ENCODE measurements around the gene COL6A2. TPM values are rescaled to one million over a fixed set of nuclear protein-coding genes. Genes with fewer than 3 reads are reported as not detected.

Gene COL6A2
- total and polyA plus RNA-seq, 9 donors, result 481 to 1,002 (median 671) TPM

GRCh38 chr21:46156378-46156645 lies 58.4 kb downstream of the COL6A2 start:
- H3K4me3 ChIP-seq (ENCODE audit: low read length), result no peak overlapping the region
- 74% methylated on average over 4 of the region's 7 CpGs for WGBS (ENCODE audit: insufficient coverage)
- H3K27ac ChIP-seq (ENCODE audit: low read length), result no peak overlapping the region
- H3K36me3 ChIP-seq (ENCODE audit: control insufficient read depth, insufficient read depth, low read length), result peaks cover 3% of the 10 kb centered on the region
- peak; percentile 0 for DNase-seq
- peaks cover 13% of the 10 kb centered on the region for H3K4me1 ChIP-seq (ENCODE audit: control insufficient read depth, insufficient read depth, low read length)
- H3K9me3 ChIP-seq (replicated peaks; ENCODE audit: control insufficient read depth, low read depth, low read length), result no peaks in the 10 kb centered on the region
- H3K27me3 ChIP-seq (ENCODE audit: control insufficient read depth, insufficient read depth, low read length), result peaks cover 2% of the 10 kb centered on the region

DNA sequence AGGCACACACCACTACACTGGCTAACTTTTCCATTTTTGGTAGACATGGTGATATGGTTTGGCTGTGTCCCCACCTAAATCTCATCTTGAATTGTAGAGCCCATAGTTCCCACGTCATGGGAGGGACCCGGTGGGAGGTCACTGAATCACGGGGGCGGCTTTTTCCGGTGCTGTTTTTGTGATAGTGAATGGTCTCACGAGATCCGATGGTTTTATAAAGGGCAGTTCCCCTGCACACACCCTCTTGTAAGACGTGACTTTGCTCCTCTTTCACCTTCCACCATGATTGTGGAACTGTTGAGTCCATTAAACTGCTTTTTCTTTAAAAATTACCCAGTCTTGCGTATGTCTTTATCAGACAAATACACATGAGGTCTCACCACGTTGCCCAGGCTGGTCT lies 58.8 kb downstream of the COL6A2 start:
- H3K4me3 ChIP-seq (ENCODE audit: low read length), result no peak overlapping the region
- peaks cover 3% of the 10 kb centered on the region for H3K36me3 ChIP-seq (ENCODE audit: control insufficient read depth, insufficient read depth, low read length)
- H3K9me3 ChIP-seq (replicated peaks; ENCODE audit: control insufficient read depth, low read depth, low read length), result no peaks in the 10 kb centered on the region
- DNase-seq, result no peak
- H3K27ac ChIP-seq (ENCODE audit: low read length), result no peak overlapping the region
- no CpG with 5 or more reads among the region's 10 CpGs for WGBS (ENCODE audit: insufficient coverage)
- H3K27me3 ChIP-seq (ENCODE audit: control insufficient read depth, insufficient read depth, low read length), result peaks cover 6% of the 10 kb centered on the region
- H3K4me1 ChIP-seq (ENCODE audit: control insufficient read depth, insufficient read depth, low read length), result peaks cover 13% of the 10 kb centered on the region

DNA sequence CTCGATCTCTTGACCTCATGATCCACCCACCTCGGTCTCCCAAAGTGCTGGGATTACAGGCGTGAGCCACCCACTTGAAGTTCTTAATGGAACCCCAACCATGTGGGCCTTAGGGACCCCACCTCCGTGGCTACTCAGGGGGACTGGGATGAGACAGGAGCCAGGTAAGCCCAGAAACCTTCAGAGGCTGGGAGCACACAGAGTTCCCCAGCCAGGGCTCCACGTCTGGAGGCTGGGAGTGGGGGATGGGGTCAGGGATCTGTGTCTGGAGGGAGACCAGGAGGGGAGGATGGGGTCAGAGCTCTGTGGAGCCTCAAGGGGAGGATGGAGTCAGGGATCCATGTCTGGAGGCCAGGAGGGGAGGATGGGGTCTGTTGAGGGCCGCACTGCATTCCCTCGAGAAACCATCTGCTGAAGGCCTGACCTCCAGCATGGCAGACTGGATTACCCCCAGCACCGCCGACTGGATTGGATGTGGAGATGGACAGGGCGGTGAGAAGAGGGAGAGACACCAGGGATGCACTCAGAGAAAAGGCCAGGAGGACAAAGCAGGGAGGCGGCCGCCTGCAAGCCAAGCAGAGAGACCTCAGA lies 59.6 kb downstream of the COL6A2 start:
- no peak overlapping the region for H3K27ac ChIP-seq (ENCODE audit: low read length)
- H3K27me3 ChIP-seq (ENCODE audit: control insufficient read depth, insufficient read depth, low read length), result peaks cover 12% of the 10 kb centered on the region
- 84% methylated on average over 9 of the region's 12 CpGs for WGBS (ENCODE audit: insufficient coverage)
- no peaks in the 10 kb centered on the region for H3K9me3 ChIP-seq (replicated peaks; ENCODE audit: control insufficient read depth, low read depth, low read length)
- no peak overlapping the region for H3K4me3 ChIP-seq (ENCODE audit: low read length)
- no peak for DNase-seq
- H3K4me1 ChIP-seq (ENCODE audit: control insufficient read depth, insufficient read depth, low read length), result peaks cover 12% of the 10 kb centered on the region
- H3K36me3 ChIP-seq (ENCODE audit: control insufficient read depth, insufficient read depth, low read length), result peaks cover 3% of the 10 kb centered on the region

DNA sequence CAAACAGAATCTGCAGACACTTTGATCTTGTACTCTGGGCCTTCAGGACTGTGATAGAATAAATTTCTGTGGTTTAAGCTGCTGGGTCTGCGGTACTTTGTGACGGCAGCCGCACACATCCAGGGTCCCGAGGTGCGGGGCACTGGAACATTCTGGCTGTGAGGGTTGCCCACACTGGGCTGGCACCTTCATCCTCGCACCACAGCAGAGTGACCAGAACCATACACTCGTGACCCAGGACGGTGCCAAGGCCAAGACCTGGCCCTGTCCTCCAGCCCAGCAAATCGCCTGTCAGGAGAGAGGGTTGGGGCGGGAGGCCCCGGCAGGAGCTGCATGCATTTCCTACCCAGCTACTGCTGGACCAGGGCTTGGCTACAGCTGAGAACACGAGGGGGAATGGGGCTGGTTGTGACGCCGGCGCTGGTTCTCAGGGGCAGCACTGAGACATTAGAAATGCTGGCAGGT lies 60.1 kb downstream of the COL6A2 start:
- Histone ChIP-seq H3K4me3 (ENCODE audit: low read length) (no peak overlapping the region), H3K27ac (ENCODE audit: low read length) (no peak overlapping the region), H3K4me1 (ENCODE audit: control insufficient read depth, insufficient read depth, low read length) (peaks cover 8% of the 10 kb centered on the region), H3K27me3 (ENCODE audit: control insufficient read depth, insufficient read depth, low read length) (peaks cover 15% of the 10 kb centered on the region), H3K9me3 (replicated peaks; ENCODE audit: control insufficient read depth, low read depth, low read length) (no peaks in the 10 kb centered on the region), H3K36me3 (ENCODE audit: control insufficient read depth, insufficient read depth, low read length) (peaks cover 3% of the 10 kb centered on the region)
- no peak for DNase-seq
- 80% methylated on average over 15 of the region's 15 CpGs for WGBS (ENCODE audit: insufficient coverage)

DNA sequence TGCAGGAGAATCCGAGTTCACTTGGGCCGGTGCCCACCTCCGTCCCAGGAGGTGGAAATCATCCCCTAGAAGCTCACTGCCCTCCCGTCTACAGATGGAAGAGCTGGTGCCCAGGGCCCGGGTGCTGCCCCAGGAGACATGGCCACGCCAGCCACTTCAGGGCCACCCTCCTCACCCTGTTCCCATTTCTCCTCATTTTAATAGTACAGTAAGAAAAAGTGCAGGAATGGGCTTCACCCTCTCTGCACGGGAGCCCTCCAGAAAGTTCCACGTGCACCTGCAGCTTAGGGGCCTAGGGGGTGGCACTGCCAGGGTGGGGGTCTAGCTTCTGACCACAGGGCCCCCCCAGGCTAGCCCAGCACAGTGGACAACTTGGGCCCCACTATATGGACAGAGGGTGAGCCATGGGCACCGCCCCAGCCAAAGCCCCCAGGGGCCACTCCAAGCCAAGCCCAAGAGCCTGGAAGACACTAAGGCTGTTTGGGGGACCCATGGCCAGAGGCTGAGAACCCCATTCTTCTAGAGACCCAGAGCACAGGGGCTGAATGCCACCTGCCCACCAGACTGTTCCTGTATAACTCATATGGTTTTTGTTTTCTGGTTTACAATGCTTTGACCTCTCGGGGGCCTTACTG lies 60.9 kb downstream of the COL6A2 start:
- 71% methylated on average over 6 of the region's 10 CpGs for WGBS (ENCODE audit: insufficient coverage)

DNA sequence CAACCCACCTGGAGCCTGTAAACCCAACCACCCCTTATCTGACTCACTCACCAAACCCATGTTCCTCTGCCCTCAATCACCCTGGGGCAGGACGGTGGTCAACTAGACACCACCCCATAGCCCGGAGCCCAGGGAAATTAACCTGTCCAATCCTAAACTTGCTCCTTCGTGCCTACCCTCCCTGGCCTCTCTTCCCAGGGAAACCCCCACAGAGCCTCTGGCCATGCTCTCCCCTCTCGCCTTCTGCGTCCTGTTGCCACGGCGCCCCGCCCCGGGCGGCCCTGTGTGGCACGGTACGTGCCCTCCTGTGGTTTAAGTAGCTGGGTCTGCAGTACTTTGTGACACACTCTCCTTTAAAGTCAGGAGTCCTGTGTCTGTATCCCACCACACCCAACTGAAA lies 61.5 kb downstream of the COL6A2 start:
- Histone ChIP-seq H3K9me3 (replicated peaks; ENCODE audit: control insufficient read depth, low read depth, low read length) (no peaks in the 10 kb centered on the region), H3K27me3 (ENCODE audit: control insufficient read depth, insufficient read depth, low read length) (peaks cover 15% of the 10 kb centered on the region), H3K4me1 (ENCODE audit: control insufficient read depth, insufficient read depth, low read length) (peaks cover 2% of the 10 kb centered on the region), H3K36me3 (ENCODE audit: control insufficient read depth, insufficient read depth, low read length) (peaks cover 3% of the 10 kb centered on the region), H3K4me3 (ENCODE audit: low read length) (no peak overlapping the region), H3K27ac (ENCODE audit: low read length) (no peak overlapping the region)
- no peak for DNase-seq
- WGBS (ENCODE audit: insufficient coverage), result 72% methylated on average over 3 of the region's 12 CpGs

More for the DNA sequence above, 60.9 kb downstream of the COL6A2 start:
- Histone ChIP-seq H3K36me3 (ENCODE audit: control insufficient read depth, insufficient read depth, low read length) (peaks cover 3% of the 10 kb centered on the region), H3K27ac (ENCODE audit: low read length) (no peak overlapping the region), H3K4me1 (ENCODE audit: control insufficient read depth, insufficient read depth, low read length) (peaks cover 2% of the 10 kb centered on the region), H3K27me3 (ENCODE audit: control insufficient read depth, insufficient read depth, low read length) (peaks cover 15% of the 10 kb centered on the region), H3K9me3 (replicated peaks; ENCODE audit: control insufficient read depth, low read depth, low read length) (no peaks in the 10 kb centered on the region), H3K4me3 (ENCODE audit: low read length) (no peak overlapping the region)
- no peak for DNase-seq

GRCh38 chr21:46159841-46160656 lies 62.1 kb downstream of the COL6A2 start:
- WGBS (ENCODE audit: insufficient coverage), result 89% methylated on average over 23 of the region's 32 CpGs
- Histone ChIP-seq H3K27ac (ENCODE audit: low read length) (no peak overlapping the region), H3K4me1 (ENCODE audit: control insufficient read depth, insufficient read depth, low read length) (peaks cover 2% of the 10 kb centered on the region), H3K9me3 (replicated peaks; ENCODE audit: control insufficient read depth, low read depth, low read length) (no peaks in the 10 kb centered on the region), H3K4me3 (ENCODE audit: low read length) (no peak overlapping the region), H3K36me3 (ENCODE audit: control insufficient read depth, insufficient read depth, low read length) (peaks cover 3% of the 10 kb centered on the region), H3K27me3 (ENCODE audit: control insufficient read depth, insufficient read depth, low read length) (peaks cover 15% of the 10 kb centered on the region)
- DNase-seq, result no peak

GRCh38 chr21:46160657-46160906 lies 62.7 kb downstream of the COL6A2 start:
- Histone ChIP-seq H3K9me3 (replicated peaks; ENCODE audit: control insufficient read depth, low read depth, low read length) (no peaks in the 10 kb centered on the region), H3K4me3 (ENCODE audit: low read length) (no peak overlapping the region), H3K27me3 (ENCODE audit: control insufficient read depth, insufficient read depth, low read length) (peaks cover 15% of the 10 kb centered on the region), H3K4me1 (ENCODE audit: control insufficient read depth, insufficient read depth, low read length) (peaks cover 2% of the 10 kb centered on the region), H3K27ac (ENCODE audit: low read length) (no peak overlapping the region), H3K36me3 (ENCODE audit: control insufficient read depth, insufficient read depth, low read length) (peaks cover 3% of the 10 kb centered on the region)
- no peak for DNase-seq
- WGBS (ENCODE audit: insufficient coverage), result 96% methylated on average over 18 of the region's 22 CpGs

DNA sequence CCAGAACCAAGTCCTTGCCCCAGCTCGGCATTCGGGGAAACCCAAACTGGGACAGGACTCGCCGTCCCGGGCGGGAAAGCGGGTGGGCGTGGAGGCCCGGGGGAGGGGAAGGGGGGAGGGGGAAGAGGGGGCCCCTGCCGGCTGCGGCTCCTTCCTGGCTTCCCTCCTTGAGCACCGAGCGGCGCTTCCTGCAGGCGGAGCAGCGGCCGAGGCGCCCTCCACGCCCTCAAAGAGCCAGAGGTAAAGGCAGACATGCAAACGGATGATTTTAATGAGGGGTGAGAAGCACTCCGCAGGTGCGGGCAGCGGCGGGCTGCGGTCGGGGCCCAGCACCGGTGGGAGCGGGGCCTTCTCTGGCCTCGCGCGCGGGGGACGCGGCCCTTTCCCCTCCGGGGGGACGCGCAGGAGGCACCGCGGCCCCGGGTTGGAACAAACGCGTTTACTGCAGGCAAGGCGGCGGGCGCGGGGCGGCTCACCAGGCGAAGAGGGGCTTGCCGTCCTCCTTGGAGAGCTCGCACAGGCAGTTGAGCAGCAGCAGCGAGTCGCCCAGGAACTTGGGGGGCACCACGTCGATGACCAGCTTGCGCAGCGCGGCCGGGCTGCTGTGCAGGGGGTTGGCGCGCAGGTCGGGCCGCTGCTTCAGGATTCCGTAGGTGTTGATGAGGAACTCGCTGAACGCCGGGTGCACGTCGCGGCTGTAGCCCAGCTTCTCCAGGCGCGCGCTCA lies 63.2 kb downstream of the COL6A2 start:
- Histone ChIP-seq H3K4me3 (ENCODE audit: low read length) (no peak overlapping the region), H3K27me3 (ENCODE audit: control insufficient read depth, insufficient read depth, low read length) (peaks cover 15% of the 10 kb centered on the region), H3K9me3 (replicated peaks; ENCODE audit: control insufficient read depth, low read depth, low read length) (no peaks in the 10 kb centered on the region), H3K27ac (ENCODE audit: low read length) (no peak overlapping the region), H3K4me1 (ENCODE audit: control insufficient read depth, insufficient read depth, low read length) (peaks cover 2% of the 10 kb centered on the region), H3K36me3 (ENCODE audit: control insufficient read depth, insufficient read depth, low read length) (peaks cover 3% of the 10 kb centered on the region)
- DNase-seq, result no peak
- WGBS (ENCODE audit: insufficient coverage), result 64% methylated on average over 54 of the region's 72 CpGs

Data from muscle of leg (tissue), 11 donors.